Transverse colon (tissue), 4 donors: ENCODE measurements around the gene SP100. TPM values are rescaled to one million over a fixed set of nuclear protein-coding genes. Genes with fewer than 3 reads are reported as not detected.
A peak's percentile ranks its signal among the peaks of the same experiment; 100 is the strongest.

Experiments used
- DNase-seq: peaks from one replicate; pipeline ENCODE4 v3.0.0-alpha.2; 2019
- H3K27ac ChIP-seq, 4 donors: fragments of 200-600 bp; sonication (generic); 2 replicates each; pipeline ENCODE4 v1.5.1; 2016 to 2018; ENCODE audit warnings: inconsistent platforms in 4 of 4
- H3K27me3 ChIP-seq: fragments of 200-600 bp; sonication (generic); 2 replicates; pipeline ENCODE4 v1.5.1; 2017; ENCODE audit warnings: inconsistent platforms
- H3K36me3 ChIP-seq, 4 donors: fragments of 200-600 bp; sonication (generic); 2 replicates each; pipeline ENCODE4 v1.5.1; 2017 to 2019; ENCODE audit warnings: inconsistent platforms in 4 of 4
- H3K4me1 ChIP-seq, 4 donors: fragments of 200-600 bp; sonication (generic); 2 replicates each; pipeline ENCODE4 v1.5.1; 2017 to 2020; ENCODE audit warnings: inconsistent platforms in 4 of 4
- H3K4me3 ChIP-seq, 4 donors: fragments of 200-600 bp; sonication (generic); 1 replicate in 1 of 4; 2 replicates in 3 of 4; pipeline versions ENCODE4 v1.5.1 to v1.6.1; 2017 to 2019; ENCODE audit warnings: inconsistent platforms in 4 of 4
- H3K9me3 ChIP-seq, 2 donors: fragments of 200-600 bp; sonication (generic); 2 replicates each; pipeline ENCODE4 v1.5.1; 2017 to 2019; ENCODE audit warnings: inconsistent platforms in 2 of 2
- CTCF ChIP-seq, 5 experiments: fragments of 200-600 bp in 3 of 5; fragments of 450-650 bp in 2 of 5; sonication (generic) in 3 of 5; IDR thresholded peaks; 1 replicate in 2 of 5; 2 replicates in 3 of 5; pipeline ENCODE4 v1.5.1; 2016 to 2017; ENCODE audit warnings: antibody characterized with exemption in 5 of 5, inconsistent platforms in 3 of 5, mild to moderate bottlenecking in 2 of 5, moderate library complexity in 1 of 5
- EP300 ChIP-seq: sonication (generic); formaldehyde crosslinking; IDR thresholded peaks from one replicate; pipeline ENCODE4 v1.6.1; 2017; ENCODE audit warnings: antibody characterized with exemption, low read depth
- POLR2A ChIP-seq: fragments of 450-650 bp; IDR thresholded peaks from one replicate; pipeline ENCODE4 v1.6.1; 2016; ENCODE audit warnings: antibody characterized with exemption, mild to moderate bottlenecking, moderate library complexity
- POLR2AphosphoS5 ChIP-seq, 3 donors: sonication (generic); formaldehyde crosslinking; IDR thresholded peaks; one replicate each; pipeline ENCODE4 v1.6.1; 2016; ENCODE audit warnings: antibody characterized with exemption in 3 of 3
- WGBS, 2 donors: methylation state at CpG; one replicate each; pipeline ENCODE4 v1.1.5; 2018; ENCODE audit warnings: low coverage in 1 of 2; 5-methylcytosine and 5-hydroxymethylcytosine counted together
- in situ Hi-C, 4 donors: fragments of 200-750 bp; cut with MboI; loops; one replicate each; pipeline versions ENCODE4 v1.15.0 to v1.15.1; 2017; ENCODE audit warnings: low sequenced_read_pairs in 3 of 4, low pct_ligation_motif_present in 1 of 4, low pct_unique_long_range_greater_than_20kb in 1 of 4
- intact Hi-C: fragments of 100-400 bp; cut with DNase I; formaldehyde crosslinking; loops from one replicate; pipeline ENCODE4 v1.15.1; 2023; ENCODE audit warnings: low total_unique reads
- total RNA-seq, 4 donors: library from RNA; depleted of rRNA; stranded (reverse); fragments of >200 nt; gene quantifications; one replicate each; pipeline ENCODE4 v1.1.0, GENCODE V29; 2016

Gene SP100
- total RNA-seq, 4 donors from 2014 or later, result 44.6 to 252 (median 99.7) TPM

GRCh38 chr2:230413479-230413878 lies 2.5 kb upstream of the SP100 start:
- Histone ChIP-seq H3K27ac (no peak overlapping the region), H3K27me3 (no peaks in the 10 kb centered on the region), H3K4me3 (no peak overlapping the region), H3K9me3 (no peaks in the 10 kb centered on the region), H3K36me3 (no peaks in the 10 kb centered on the region), H3K4me1 (peaks cover 7 to 45% (median 24%) of the 10 kb centered on the region in 4 donors)
- in situ Hi-C loops (no loop called here), intact Hi-C loops (no loop called here)
- WGBS, 2 donors, result 91% methylated on average over 3 of the region's 3 CpGs; no CpG with 5 or more reads in 1 of the 2 donors
- DNase-seq, result no peak
- TF ChIP-seq POLR2AphosphoS5 (IDR thresholded peaks at IDR 0.05), result no peak
- TF ChIP-seq EP300, result no peak
- no peak for TF ChIP-seq CTCF (IDR thresholded peaks at IDR 0.05)
- no peak for TF ChIP-seq POLR2A

GRCh38 chr2:230414302-230414701 lies 1.7 kb upstream of the SP100 start:
- H3K4me1 ChIP-seq, result peaks cover 7 to 52% (median 29%) of the 10 kb centered on the region in 4 donors
- 91% methylated on average over 6 of the region's 6 CpGs; no CpG with 5 or more reads in 1 of the 2 donors for WGBS, 2 donors
- H3K4me3 ChIP-seq, result no peak overlapping the region
- H3K9me3 ChIP-seq, result no peaks in the 10 kb centered on the region
- TF ChIP-seq EP300 (no peak), CTCF (IDR thresholded peaks at IDR 0.05) (no peak), POLR2AphosphoS5 (IDR thresholded peaks at IDR 0.05) (no peak), POLR2A (no peak)
- intact Hi-C loops (no loop called here), in situ Hi-C loops (no loop called here)
- H3K36me3 ChIP-seq, result no peaks in the 10 kb centered on the region
- no peak for DNase-seq
- no peak overlapping the region for H3K27ac ChIP-seq
- no peaks in the 10 kb centered on the region for H3K27me3 ChIP-seq

GRCh38 chr2:230417436-230417835 lies 1.4 kb downstream of the SP100 start:
- peak overlapping the region in 3 of 4 donors; percentile 37 to 67 (median 47) for H3K4me3 ChIP-seq
- peak overlapping the region; percentile 24 to 95 (median 90) for H3K27ac ChIP-seq
- H3K4me1 ChIP-seq, result peaks cover 7 to 64% (median 24%) of the 10 kb centered on the region in 4 donors
- TF ChIP-seq EP300 (no peak), CTCF (IDR thresholded peaks at IDR 0.05) (no peak), POLR2AphosphoS5 (IDR thresholded peaks at IDR 0.05) (no peak), POLR2A (no peak)
- no peaks in the 10 kb centered on the region for H3K36me3 ChIP-seq
- 48 to 50% methylated on average over 4 of the region's 4 CpGs for WGBS, 2 donors
- H3K27me3 ChIP-seq, result no peaks in the 10 kb centered on the region
- in situ Hi-C loops (no loop called here), intact Hi-C loops (no loop called here)
- H3K9me3 ChIP-seq, result no peaks in the 10 kb centered on the region
- no peak for DNase-seq

GRCh38 chr2:230418341-230419016 lies 2.5 kb downstream of the SP100 start:
- Histone ChIP-seq H3K27ac (peak overlapping the region; percentile 2 to 95 (median 54)), H3K4me3 (peak overlapping the region in 3 of 4 donors; percentile 1 to 67 (median 37)), H3K4me1 (peaks cover 13 to 70% (median 25%) of the 10 kb centered on the region in 4 donors), H3K36me3 (no peaks in the 10 kb centered on the region), H3K27me3 (no peaks in the 10 kb centered on the region), H3K9me3 (no peaks in the 10 kb centered on the region)
- TF ChIP-seq CTCF (IDR thresholded peaks at IDR 0.05), result no peak
- no peak for TF ChIP-seq POLR2A
- no peak for TF ChIP-seq EP300
- no peak for TF ChIP-seq POLR2AphosphoS5 (IDR thresholded peaks at IDR 0.05)
- in situ Hi-C loops (no loop called here), intact Hi-C loops (no loop called here)
- no peak for DNase-seq
- 48 to 58% methylated on average over 7 to 9 of the region's 9 CpGs for WGBS, 2 donors
